GM12875 (cell line): Measurements from ENCODE around the gene SLC7A5.

Source experiments
- H3K4me3 ChIP-seq: one replicate; pipeline ENCODE4 v1.5.1; 2011; ENCODE audit warnings: low read depth, low read length, control low read depth
- CTCF ChIP-seq: IDR thresholded peaks from 2 replicates; pipeline ENCODE4 v1.5.1; 2011; ENCODE audit warnings: low read depth, mild to moderate bottlenecking, control low read depth, inconsistent platforms, low read length, moderate library complexity, borderline replicate concordance; ENCODE audit not compliant: insufficient read depth

SLC7A5 gene

GRCh38 chr16:87845807-87846619, 23.3 kb downstream of the SLC7A5 start:
- TF ChIP-seq CTCF = no peak
- no peak overlapping the region for H3K4me3 ChIP-seq

GRCh38 chr16:87845213-87845612, 24.1 kb downstream of the SLC7A5 start:
- H3K4me3 ChIP-seq = no peak overlapping the region

GRCh38 chr16:87844809-87845208, 24.5 kb downstream of the SLC7A5 start:
- no peak overlapping the region for H3K4me3 ChIP-seq
- no peak for TF ChIP-seq CTCF

More at GRCh38 chr16:87845213-87845612, 24.1 kb downstream of the SLC7A5 start:
- no peak for TF ChIP-seq CTCF

- TF ChIP-seq CTCF = 0 out of 2 replicates have a peak, but pooled peaks have one; percentile 11
- no peak overlapping the region for H3K4me3 ChIP-seq
These were observed 25.1 kb downstream of the SLC7A5 start for GRCh38 chr16:87844120-87844733.

GRCh38 chr16:87843678-87844105, 25.6 kb downstream of the SLC7A5 start:
- no peak overlapping the region for H3K4me3 ChIP-seq
- no peak for TF ChIP-seq CTCF

GRCh38 chr16:87842209-87842869, 27.0 kb downstream of the SLC7A5 start:
- no peak overlapping the region for H3K4me3 ChIP-seq
- no peak for TF ChIP-seq CTCF
